HUES64 (cell line): ENCODE data around the gene LRRC52.

ENCODE experiments used
- H3K27ac ChIP-seq: 2 replicates; pipeline ENCODE4 v1.7.0; 2013; ENCODE audit warnings: low read depth, low read length, inconsistent platforms
- H3K27me3 ChIP-seq: 2 replicates; pipeline ENCODE4 v1.6.1; 2013; ENCODE audit warnings: mild to moderate bottlenecking, low read length; ENCODE audit not compliant: insufficient read depth
- H3K36me3 ChIP-seq: 2 replicates; pipeline ENCODE4 v1.6.1; 2013; ENCODE audit warnings: mild to moderate bottlenecking, low read length; ENCODE audit not compliant: insufficient read depth
- H3K4me1 ChIP-seq: 2 replicates; pipeline ENCODE4 v1.6.1; 2013; ENCODE audit warnings: mild to moderate bottlenecking, low read length, moderate library complexity; ENCODE audit not compliant: insufficient read depth
- H3K4me3 ChIP-seq: 2 replicates; pipeline ENCODE4 v1.5.1; 2013; ENCODE audit warnings: mild to moderate bottlenecking, low read length, moderate library complexity
- H3K9ac ChIP-seq: 2 replicates; pipeline ENCODE4 v1.6.1; 2013; ENCODE audit warnings: mild to moderate bottlenecking, low read depth, low read length
- H3K9me3 ChIP-seq: 2 replicates; pipeline ENCODE4 v1.6.1; 2013; ENCODE audit warnings: low read depth, low read length; ENCODE audit not compliant: insufficient read depth
- WGBS: fragments of 150-250, 120-280 bp; methylation state at CpG from one replicate; pipeline ENCODE4 v1.1.7; 2013; ENCODE audit warnings: missing lambda C conversion rate; 5-methylcytosine and 5-hydroxymethylcytosine counted together

Gene LRRC52

GRCh38 chr1:165564561-165564960, 20.8 kb downstream of the LRRC52 start:
- H3K4me1 ChIP-seq, result peaks cover 7% of the 10 kb centered on the region; the same call in 1 of the 2 replicates
- H3K9ac ChIP-seq, result no peak overlapping the region
- peaks cover 21% of the 10 kb centered on the region for H3K27me3 ChIP-seq
- no peaks in the 10 kb centered on the region for H3K9me3 ChIP-seq
- H3K4me3 ChIP-seq, result no peak overlapping the region
- 88% methylated on average over 4 of the region's 4 CpGs for WGBS
- H3K27ac ChIP-seq, result no peak overlapping the region
- H3K36me3 ChIP-seq, result no peaks in the 10 kb centered on the region

- 92% methylated on average over 4 of the region's 4 CpGs for WGBS
- Histone ChIP-seq H3K4me3 (no peak overlapping the region), H3K4me1 (peaks cover 6% of the 10 kb centered on the region; the same call in 1 of the 2 replicates), H3K9ac (no peak overlapping the region), H3K9me3 (no peaks in the 10 kb centered on the region), H3K27me3 (peaks cover 12% of the 10 kb centered on the region; the same call in 1 of the 2 replicates), H3K27ac (no peak overlapping the region), H3K36me3 (no peaks in the 10 kb centered on the region)
Observed at GRCh38 chr1:165565751-165566490, 22.1 kb downstream of the LRRC52 start.

GRCh38 chr1:165570078-165570477, 26.3 kb downstream of the LRRC52 start:
- Histone ChIP-seq H3K9ac (no peak overlapping the region), H3K27me3 (0 out of 2 replicates have a peak, but pooled peaks cover 2% of the 10 kb centered on the region), H3K36me3 (no peaks in the 10 kb centered on the region), H3K4me3 (no peak overlapping the region), H3K4me1 (no peaks in the 10 kb centered on the region), H3K9me3 (no peaks in the 10 kb centered on the region), H3K27ac (no peak overlapping the region)
- 89% methylated on average over 3 of the region's 3 CpGs for WGBS

GRCh38 chr1:165573787-165574186, 30.0 kb downstream of the LRRC52 start:
- Histone ChIP-seq H3K9me3 (no peaks in the 10 kb centered on the region), H3K9ac (no peak overlapping the region), H3K4me1 (no peaks in the 10 kb centered on the region), H3K4me3 (no peak overlapping the region), H3K27me3 (0 out of 2 replicates have a peak, but pooled peaks cover 2% of the 10 kb centered on the region), H3K27ac (no peak overlapping the region), H3K36me3 (no peaks in the 10 kb centered on the region)
- WGBS, result 100% methylated on average over 1 of the region's 1 CpG

- H3K9me3 ChIP-seq, result no peaks in the 10 kb centered on the region
- 0 out of 2 replicates have a peak, but pooled peaks cover 2% of the 10 kb centered on the region for H3K27me3 ChIP-seq
Observed at GRCh38 chr1:165574295-165574694, 30.5 kb downstream of the LRRC52 start.

GRCh38 chr1:165575468-165576099, 31.8 kb downstream of the LRRC52 start:
- H3K4me1 ChIP-seq, result no peaks in the 10 kb centered on the region
- H3K9ac ChIP-seq, result no peak overlapping the region
- H3K9me3 ChIP-seq, result no peaks in the 10 kb centered on the region
- H3K36me3 ChIP-seq, result no peaks in the 10 kb centered on the region
- H3K4me3 ChIP-seq, result no peak overlapping the region
- H3K27me3 ChIP-seq, result no peaks in the 10 kb centered on the region
- no peak overlapping the region for H3K27ac ChIP-seq
- WGBS, result 87% methylated on average over 4 of the region's 4 CpGs

More at GRCh38 chr1:165574295-165574694, 30.5 kb downstream of the LRRC52 start:
- Histone ChIP-seq H3K36me3 (no peaks in the 10 kb centered on the region), H3K4me3 (no peak overlapping the region), H3K4me1 (no peaks in the 10 kb centered on the region), H3K27ac (no peak overlapping the region), H3K9ac (no peak overlapping the region)

- H3K9me3 ChIP-seq, result no peaks in the 10 kb centered on the region
- H3K4me1 ChIP-seq, result no peaks in the 10 kb centered on the region
- no peak overlapping the region for H3K4me3 ChIP-seq
- no CpG with 5 or more reads among the region's 2 CpGs for WGBS
- H3K27me3 ChIP-seq, result no peaks in the 10 kb centered on the region
- H3K36me3 ChIP-seq, result no peaks in the 10 kb centered on the region
- H3K9ac ChIP-seq, result no peak overlapping the region
- H3K27ac ChIP-seq, result no peak overlapping the region
Observed at GRCh38 chr1:165576536-165576935, 32.7 kb downstream of the LRRC52 start.

- 88% methylated on average over 3 of the region's 3 CpGs for WGBS
Observed at GRCh38 chr1:165577707-165578106, 33.9 kb downstream of the LRRC52 start.

GRCh38 chr1:165580931-165581871, 37.4 kb downstream of the LRRC52 start:
- no peak overlapping the region for H3K27ac ChIP-seq
- WGBS, result 97% methylated on average over 24 of the region's 24 CpGs
- no peaks in the 10 kb centered on the region for H3K9me3 ChIP-seq
- H3K36me3 ChIP-seq, result no peaks in the 10 kb centered on the region
- H3K4me1 ChIP-seq, result peaks cover 4% of the 10 kb centered on the region
- no peak overlapping the region for H3K9ac ChIP-seq
- H3K27me3 ChIP-seq, result no peaks in the 10 kb centered on the region; the same call in 1 of the 2 replicates
- no peak overlapping the region for H3K4me3 ChIP-seq

More at GRCh38 chr1:165577707-165578106, 33.9 kb downstream of the LRRC52 start:
- H3K36me3 ChIP-seq, result no peaks in the 10 kb centered on the region
- no peaks in the 10 kb centered on the region for H3K27me3 ChIP-seq
- no peak overlapping the region for H3K4me3 ChIP-seq
- no peak overlapping the region for H3K9ac ChIP-seq
- H3K4me1 ChIP-seq, result no peaks in the 10 kb centered on the region
- H3K27ac ChIP-seq, result no peak overlapping the region
- H3K9me3 ChIP-seq, result no peaks in the 10 kb centered on the region

- Histone ChIP-seq H3K9ac (no peak overlapping the region), H3K9me3 (no peaks in the 10 kb centered on the region)
- 98% methylated on average over 25 of the region's 25 CpGs for WGBS
Observed at GRCh38 chr1:165581926-165582325, 38.1 kb downstream of the LRRC52 start.

More at GRCh38 chr1:165581926-165582325, 38.1 kb downstream of the LRRC52 start:
- no peaks in the 10 kb centered on the region; the same call in 1 of the 2 replicates for H3K27me3 ChIP-seq
- H3K27ac ChIP-seq, result no peak overlapping the region
- no peak overlapping the region for H3K4me3 ChIP-seq
- peaks cover 7% of the 10 kb centered on the region for H3K4me1 ChIP-seq
- H3K36me3 ChIP-seq, result no peaks in the 10 kb centered on the region
